Loucy (cell line): ENCODE data around the gene PITPNB.

Experiments
- H2AFZ ChIP-seq: fragments of 200-600 bp; sonication (generic); 2 replicates; pipeline ENCODE4 v1.6.0; 2016; ENCODE audit warnings: antibody characterized with exemption, mild to moderate bottlenecking, low read length, moderate library complexity
- H3F3A ChIP-seq: fragments of 200-600 bp; 2 replicates; pipeline ENCODE4 v1.6.0; 2016; ENCODE audit warnings: antibody characterized with exemption, low read depth, mild to moderate bottlenecking
- H3K27me3 ChIP-seq: fragments of 200-600 bp; sonication (generic); 2 replicates; pipeline ENCODE4 v1.6.1; 2014; ENCODE audit warnings: low read length, mild to moderate bottlenecking; ENCODE audit not compliant: insufficient read depth, poor library complexity, severe bottlenecking
- H3K36me3 ChIP-seq: fragments of 200-600 bp; sonication (generic); 2 replicates; pipeline ENCODE4 v1.6.1; 2016; ENCODE audit warnings: low read length; ENCODE audit not compliant: insufficient read depth
- H3K4me1 ChIP-seq: fragments of 200-600 bp; sonication (generic); 2 replicates; pipeline ENCODE4 v1.5.1; 2014; ENCODE audit warnings: low read length, mild to moderate bottlenecking; ENCODE audit not compliant: insufficient read depth, poor library complexity, severe bottlenecking
- H3K4me2 ChIP-seq: fragments of 200-600 bp; sonication (generic); 2 replicates; pipeline ENCODE4 v1.6.0; 2014; ENCODE audit warnings: antibody characterized with exemption, low read length, low read depth, mild to moderate bottlenecking; ENCODE audit not compliant: poor library complexity, severe bottlenecking
- H3K4me3 ChIP-seq: fragments of 200-600 bp; sonication (generic); 2 replicates; pipeline ENCODE4 v1.5.1; 2014; ENCODE audit warnings: low read length, mild to moderate bottlenecking, mixed read lengths; ENCODE audit not compliant: poor library complexity, severe bottlenecking
- H3K79me2 ChIP-seq: fragments of 200-600 bp; sonication (generic); 2 replicates; pipeline ENCODE4 v1.6.1; 2014; ENCODE audit warnings: low read length; ENCODE audit not compliant: insufficient read depth
- H3K9ac ChIP-seq: fragments of 200-600 bp; sonication (generic); 2 replicates; pipeline ENCODE4 v1.6.0; 2014; ENCODE audit warnings: mild to moderate bottlenecking, low read depth, low read length, moderate library complexity; ENCODE audit not compliant: poor library complexity, severe bottlenecking
- H3K9me2 ChIP-seq: fragments of 200-600 bp; sonication (generic); replicated peaks from 2 replicates; pipeline ENCODE4 v1.6.1; 2016; ENCODE audit warnings: low read depth, low read length, mixed read lengths
- H3K9me3 ChIP-seq: fragments of 200-600 bp; sonication (generic); 2 replicates; pipeline ENCODE4 v1.6.1; 2014; ENCODE audit warnings: mild to moderate bottlenecking, antibody characterized with exemption, low read length, low read depth; ENCODE audit not compliant: insufficient read depth
- H4K20me1 ChIP-seq: fragments of 200-600 bp; sonication (generic); 2 replicates; pipeline ENCODE4 v1.6.0; 2014; ENCODE audit warnings: antibody characterized with exemption, low read length, mild to moderate bottlenecking; ENCODE audit not compliant: insufficient read depth, poor library complexity, severe bottlenecking
- EZH2phosphoT487 ChIP-seq: fragments of 200-600 bp; IDR thresholded peaks from 2 replicates; pipeline ENCODE4 v1.6.1; 2018; ENCODE audit warnings: antibody characterized with exemption, mild to moderate bottlenecking, moderate library complexity, borderline replicate concordance
- TF ChIP-seq, protein P1 (sequence below): fragments of 200-600 bp; sonication (generic); conservative IDR thresholded peaks from 2 replicates; pipeline ENCODE4 v1.5.1; 2014; ENCODE audit warnings: mild to moderate bottlenecking, antibody characterized with exemption, low read length

Gene PITPNB

DNA sequence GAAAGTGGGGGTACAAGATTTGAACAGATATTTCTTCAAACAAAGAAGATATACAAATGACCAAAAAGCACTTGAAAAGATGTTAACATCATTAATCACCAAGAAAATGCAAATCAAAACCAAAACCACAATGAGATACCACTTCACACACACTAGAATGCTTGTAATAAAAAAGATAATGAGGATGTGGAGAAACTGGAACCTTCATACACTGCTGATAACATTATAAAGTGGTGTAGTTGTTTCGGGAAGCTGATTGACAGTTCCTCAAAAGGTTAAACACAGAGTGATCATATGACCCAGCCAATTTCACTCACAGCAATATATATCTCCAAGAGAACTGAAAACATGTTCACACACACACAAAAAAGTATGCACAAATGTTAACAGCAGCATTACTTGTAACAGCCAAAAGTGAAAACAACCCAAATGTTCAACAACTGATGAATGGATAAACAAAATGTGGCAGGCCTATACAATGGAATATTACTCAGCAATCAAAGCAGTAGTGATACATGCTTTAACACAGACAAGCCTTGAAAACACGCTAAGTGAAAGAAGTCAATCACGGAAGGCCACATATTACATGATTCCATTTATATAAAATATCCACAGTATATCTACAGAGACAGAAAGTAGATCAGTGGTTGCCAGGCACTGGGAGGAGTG, 15.1 kb downstream of the PITPNB start:
- Histone ChIP-seq H3K9me3 (no peaks in the 10 kb centered on the region), H3K27me3 (no peaks in the 10 kb centered on the region), H3K4me2 (peak overlapping the region; percentile 8), H3K36me3 (peaks cover 70% of the 10 kb centered on the region), H3K79me2 (peaks cover 80% of the 10 kb centered on the region), H3K4me1 (peaks cover 8% of the 10 kb centered on the region), H3K9ac (no peak overlapping the region), H3K9me2 (no peaks in the 10 kb centered on the region), H3F3A (no peaks in the 10 kb centered on the region), H2AFZ (no peak overlapping the region), H4K20me1 (peaks cover 47% of the 10 kb centered on the region), H3K4me3 (no peak overlapping the region)
- TF ChIP-seq, protein P1, sequence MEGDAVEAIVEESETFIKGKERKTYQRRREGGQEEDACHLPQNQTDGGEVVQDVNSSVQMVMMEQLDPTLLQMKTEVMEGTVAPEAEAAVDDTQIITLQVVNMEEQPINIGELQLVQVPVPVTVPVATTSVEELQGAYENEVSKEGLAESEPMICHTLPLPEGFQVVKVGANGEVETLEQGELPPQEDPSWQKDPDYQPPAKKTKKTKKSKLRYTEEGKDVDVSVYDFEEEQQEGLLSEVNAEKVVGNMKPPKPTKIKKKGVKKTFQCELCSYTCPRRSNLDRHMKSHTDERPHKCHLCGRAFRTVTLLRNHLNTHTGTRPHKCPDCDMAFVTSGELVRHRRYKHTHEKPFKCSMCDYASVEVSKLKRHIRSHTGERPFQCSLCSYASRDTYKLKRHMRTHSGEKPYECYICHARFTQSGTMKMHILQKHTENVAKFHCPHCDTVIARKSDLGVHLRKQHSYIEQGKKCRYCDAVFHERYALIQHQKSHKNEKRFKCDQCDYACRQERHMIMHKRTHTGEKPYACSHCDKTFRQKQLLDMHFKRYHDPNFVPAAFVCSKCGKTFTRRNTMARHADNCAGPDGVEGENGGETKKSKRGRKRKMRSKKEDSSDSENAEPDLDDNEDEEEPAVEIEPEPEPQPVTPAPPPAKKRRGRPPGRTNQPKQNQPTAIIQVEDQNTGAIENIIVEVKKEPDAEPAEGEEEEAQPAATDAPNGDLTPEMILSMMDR: no peak
- TF ChIP-seq EZH2phosphoT487: no peak

DNA sequence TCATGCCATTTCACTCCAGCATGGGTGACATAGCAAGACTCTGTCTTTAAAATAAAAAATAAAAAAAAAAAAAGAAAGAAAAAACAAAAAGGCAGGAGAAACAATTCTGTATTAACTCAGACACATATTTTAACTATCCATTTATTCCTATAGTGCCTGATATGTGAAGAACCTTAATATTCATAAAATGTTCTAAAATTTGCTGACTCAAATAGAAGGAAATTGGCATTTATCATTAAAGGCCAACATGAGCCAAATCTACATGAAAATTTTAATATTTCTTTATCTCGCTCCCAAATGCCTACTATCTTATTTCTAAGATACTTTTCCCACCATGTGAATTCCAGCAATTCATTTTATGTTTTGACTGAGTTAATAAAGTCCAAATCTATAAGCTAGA, 18.9 kb downstream of the PITPNB start:
- no peak overlapping the region for H2AFZ ChIP-seq
- H3K36me3 ChIP-seq: peaks cover 66% of the 10 kb centered on the region
- no peak overlapping the region for H3K4me2 ChIP-seq
- no peak overlapping the region for H3K4me3 ChIP-seq
- peaks cover 35% of the 10 kb centered on the region for H4K20me1 ChIP-seq
- H3F3A ChIP-seq: no peaks in the 10 kb centered on the region
- TF ChIP-seq, protein P1: no peak
- TF ChIP-seq EZH2phosphoT487: no peak
- H3K9me3 ChIP-seq: no peaks in the 10 kb centered on the region
- no peaks in the 10 kb centered on the region for H3K27me3 ChIP-seq
- peaks cover 8% of the 10 kb centered on the region for H3K4me1 ChIP-seq
- H3K79me2 ChIP-seq: peaks cover 46% of the 10 kb centered on the region
- no peaks in the 10 kb centered on the region for H3K9me2 ChIP-seq
- no peak overlapping the region for H3K9ac ChIP-seq

DNA sequence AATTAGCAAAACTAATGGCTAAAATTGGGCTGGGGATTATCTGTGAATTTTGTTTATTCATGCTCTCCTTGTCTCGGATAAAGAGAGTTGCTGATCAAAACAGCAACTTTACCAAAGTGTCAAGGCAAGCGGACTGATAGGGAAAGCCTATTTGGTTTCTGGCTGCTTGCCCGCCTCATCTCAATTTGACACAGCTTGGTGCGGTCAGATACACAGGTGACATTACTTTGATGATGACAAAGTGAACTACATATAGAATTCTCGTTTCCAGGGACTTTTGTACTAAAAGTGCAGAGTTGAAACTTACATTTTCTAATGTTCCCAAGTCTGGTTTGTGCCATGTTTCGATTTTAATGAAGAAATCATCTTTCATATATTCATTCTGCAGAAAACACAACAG, 22.8 kb downstream of the PITPNB start:
- Histone ChIP-seq H3K4me1 (no peaks in the 10 kb centered on the region), H3K9ac (no peak overlapping the region), H3K4me3 (no peak overlapping the region), H2AFZ (no peak overlapping the region), H3K27me3 (no peaks in the 10 kb centered on the region), H3K9me3 (no peaks in the 10 kb centered on the region), H4K20me1 (peaks cover 8% of the 10 kb centered on the region), H3K79me2 (peaks cover 8% of the 10 kb centered on the region; the same call in 1 of the 2 replicates), H3K9me2 (no peaks in the 10 kb centered on the region), H3F3A (no peaks in the 10 kb centered on the region), H3K4me2 (no peak overlapping the region), H3K36me3 (peaks cover 90% of the 10 kb centered on the region)
- TF ChIP-seq EZH2phosphoT487: no peak

GRCh38 chr22:27895600-27895999, 23.5 kb downstream of the PITPNB start:
- TF ChIP-seq EZH2phosphoT487: no peak
- TF ChIP-seq, protein P1: no peak
- Histone ChIP-seq H3K4me2 (no peak overlapping the region), H3K36me3 (peaks cover 89% of the 10 kb centered on the region), H3K27me3 (no peaks in the 10 kb centered on the region), H3K9me2 (no peaks in the 10 kb centered on the region), H4K20me1 (peaks cover 4% of the 10 kb centered on the region), H3F3A (no peaks in the 10 kb centered on the region), H2AFZ (no peak overlapping the region), H3K4me3 (no peak overlapping the region), H3K9ac (no peak overlapping the region), H3K79me2 (peaks cover 2% of the 10 kb centered on the region; the same call in 1 of the 2 replicates), H3K9me3 (no peaks in the 10 kb centered on the region), H3K4me1 (no peaks in the 10 kb centered on the region)
